RWPE1 (cell line): Measurements from ENCODE around the gene GLRA3.

Experiments used
- CTCF ChIA-PET: fragments of 350-600 bp; sonication (Branson Sonifier 250); formaldehyde crosslinking; extraction: SDS; loops from one replicate; lab custom pipeline; 2021; lab: Yijun Ruan, JAX
- POLR2A ChIA-PET: fragments of 400-600 bp; formaldehyde crosslinking; extraction: SDS; loops from one replicate; lab custom pipeline; 2020; ENCODE audit warnings: antibody characterized with exemption; ENCODE audit not compliant: low non-redundant PET; lab: Yijun Ruan, JAX
- DNase-seq: peaks from one replicate; pipeline ENCODE4 v3.0.0; 2012; ENCODE audit warnings: low spot score
- H3K27ac ChIP-seq: fragments of 450-650 bp; 2 replicates; pipeline ENCODE4 v1.5.1; 2017
- CTCF ChIP-seq: fragments of 450-650 bp; conservative IDR thresholded peaks from 2 replicates; pipeline ENCODE4 v1.5.1; 2017; ENCODE audit warnings: low read depth, mild to moderate bottlenecking

Gene GLRA3

GRCh38 chr4:174596513-174596912 is 232.5 kb downstream of the GLRA3 start:
- no peak for TF ChIP-seq CTCF
- no peak for DNase-seq
- H3K27ac ChIP-seq: no peak overlapping the region
- ChIA-PET CTCF (no interaction called here), POLR2A (no interaction called here)

GRCh38 chr4:174595141-174595929 is 233.7 kb downstream of the GLRA3 start:
- DNase-seq: no peak
- ChIA-PET POLR2A (no interaction called here), CTCF (no interaction called here)
- TF ChIP-seq CTCF: no peak
- H3K27ac ChIP-seq: no peak overlapping the region

DNA sequence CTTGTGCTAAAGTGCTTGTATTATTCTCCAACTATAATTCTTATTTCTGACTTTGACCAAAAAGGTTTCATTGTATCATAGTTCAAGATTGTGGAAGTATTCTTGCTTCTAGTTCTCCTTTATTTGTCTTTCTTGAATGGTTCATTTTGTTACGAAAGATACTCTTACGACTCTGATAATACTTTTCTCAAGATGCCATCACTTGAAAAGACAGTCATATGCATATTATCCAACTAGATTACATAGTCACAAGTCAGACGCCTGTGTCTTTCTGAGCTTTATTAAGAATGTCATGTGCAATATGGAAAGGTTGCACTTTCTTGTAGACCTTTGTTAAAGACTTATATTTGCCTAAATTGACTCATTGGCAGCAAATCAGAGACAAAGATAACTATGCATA is 235.3 kb downstream of the GLRA3 start:
- TF ChIP-seq CTCF: no peak
- no peak overlapping the region for H3K27ac ChIP-seq
- CTCF ChIA-PET: interaction anchor here (0.7 kb wide), 1 partner anchor 1094 kb away, joined by 6 read pairs; no protein-coding TSS in a partner anchor
- POLR2A ChIA-PET: no interaction called here
- no peak for DNase-seq

GRCh38 chr4:174592985-174593335 is 236.1 kb downstream of the GLRA3 start:
- ChIA-PET CTCF (no interaction called here), POLR2A (no interaction called here)
- no peak overlapping the region for H3K27ac ChIP-seq
- TF ChIP-seq CTCF: no peak
- DNase-seq: peak; percentile 34

- DNase-seq: no peak
- ChIA-PET POLR2A (no interaction called here), CTCF (no interaction called here)
- TF ChIP-seq CTCF: no peak
- no peak overlapping the region for H3K27ac ChIP-seq
Measured at GRCh38 chr4:174592256-174592984, 236.6 kb downstream of the GLRA3 start.

DNA sequence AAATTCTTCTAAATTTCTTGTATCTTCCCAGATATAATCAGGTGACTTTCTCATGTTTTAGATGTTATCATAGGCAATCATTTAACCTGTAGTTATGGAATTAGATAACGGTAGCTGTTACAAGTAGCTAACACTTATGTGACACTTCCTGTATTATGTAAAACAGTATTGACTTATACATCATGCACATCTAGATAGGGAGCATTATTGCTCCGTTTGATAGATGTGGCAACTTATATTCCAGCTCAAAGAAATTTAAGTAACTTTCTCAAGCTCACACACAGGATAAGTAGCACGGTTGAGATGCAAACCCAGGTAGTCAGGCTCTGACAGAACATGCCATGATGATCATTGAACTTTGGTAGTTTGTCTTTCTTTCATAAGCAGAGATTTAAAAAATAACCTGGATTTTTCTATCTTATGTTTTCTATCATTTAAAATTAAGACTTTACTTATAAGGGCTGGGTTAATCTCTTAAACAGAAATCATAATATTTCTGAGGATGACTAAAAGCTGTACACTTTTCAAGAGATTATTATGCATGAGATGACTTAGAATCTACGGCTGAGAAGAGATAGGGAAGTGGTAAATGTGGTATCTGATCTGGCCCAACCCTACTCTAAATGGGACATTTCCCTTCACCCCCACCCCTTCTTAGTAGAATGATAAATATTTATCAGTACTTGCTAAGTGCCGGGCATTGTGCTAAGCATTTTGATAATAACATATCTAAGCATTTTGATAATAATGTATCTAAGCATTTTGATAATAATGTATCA is 237.6 kb downstream of the GLRA3 start:
- CTCF ChIA-PET: interaction anchor here (0.9 kb wide), 1 partner anchor 70 kb away, joined by 3 read pairs; no protein-coding TSS in a partner anchor
- POLR2A ChIA-PET: no interaction called here
- DNase-seq: no peak
- H3K27ac ChIP-seq: no peak overlapping the region
- TF ChIP-seq CTCF: no peak
